Measurements from ENCODE around the gene BHLHE23.

BHLHE23 gene

DNA sequence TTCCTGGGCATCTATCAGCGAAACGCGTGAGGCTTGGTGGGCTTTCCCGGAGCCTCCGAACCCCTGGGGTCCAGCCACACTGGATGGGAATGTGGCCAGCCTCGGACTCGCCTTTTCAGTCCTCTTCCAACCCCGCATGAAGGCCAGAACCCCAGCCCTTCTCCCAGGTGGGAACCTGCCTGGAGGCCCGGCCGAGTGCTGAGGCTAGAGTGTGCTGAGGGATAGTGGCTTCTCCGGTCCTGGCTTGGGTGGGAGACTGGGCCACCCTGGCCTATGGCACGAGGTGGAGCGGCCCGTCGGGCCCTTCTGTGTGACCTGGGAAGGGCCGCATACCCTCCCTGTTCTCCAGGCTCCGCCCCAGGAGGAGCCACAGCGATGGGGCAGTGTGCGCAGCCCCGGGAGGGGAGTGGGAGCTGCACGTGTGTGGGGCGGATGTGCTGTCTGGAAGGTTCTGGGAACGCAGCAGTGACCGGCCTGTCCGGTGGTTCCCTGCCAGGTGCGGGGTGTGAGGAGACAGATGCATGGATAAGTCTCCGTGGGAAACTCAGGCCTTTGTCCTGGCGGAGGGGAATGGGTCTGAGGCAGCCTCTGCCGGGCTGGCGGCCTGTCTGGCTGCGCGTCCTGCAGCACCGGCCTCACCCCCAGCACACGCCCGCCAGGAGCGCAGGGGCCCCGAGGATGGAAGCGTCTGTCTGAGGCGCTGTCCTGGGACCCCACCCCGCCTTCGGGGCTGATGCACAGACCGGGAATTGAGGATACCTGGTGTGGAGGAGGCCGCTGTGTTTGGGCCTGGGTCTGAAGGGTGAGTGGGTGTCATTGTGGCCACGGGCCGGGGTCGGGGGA lies 1.1 kb upstream of the BHLHE23 start:
- DNase-seq: no peak

DNA sequence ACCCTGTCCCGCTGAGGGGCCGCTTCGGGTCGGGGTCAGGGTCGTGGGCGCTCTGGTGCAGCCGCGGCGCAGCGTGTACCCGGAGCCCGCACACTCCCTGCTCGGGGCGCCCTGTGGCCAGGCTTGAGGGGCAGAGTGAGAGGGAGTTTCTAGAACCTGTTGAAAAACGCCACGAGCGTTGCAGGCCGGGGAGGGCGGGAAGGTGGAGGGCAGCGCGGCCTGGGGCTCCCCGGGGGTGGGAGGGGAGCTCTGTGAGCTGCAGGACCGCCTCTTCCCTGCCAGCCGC lies 539 bp upstream of the BHLHE23 start:
- no peak for DNase-seq

DNA sequence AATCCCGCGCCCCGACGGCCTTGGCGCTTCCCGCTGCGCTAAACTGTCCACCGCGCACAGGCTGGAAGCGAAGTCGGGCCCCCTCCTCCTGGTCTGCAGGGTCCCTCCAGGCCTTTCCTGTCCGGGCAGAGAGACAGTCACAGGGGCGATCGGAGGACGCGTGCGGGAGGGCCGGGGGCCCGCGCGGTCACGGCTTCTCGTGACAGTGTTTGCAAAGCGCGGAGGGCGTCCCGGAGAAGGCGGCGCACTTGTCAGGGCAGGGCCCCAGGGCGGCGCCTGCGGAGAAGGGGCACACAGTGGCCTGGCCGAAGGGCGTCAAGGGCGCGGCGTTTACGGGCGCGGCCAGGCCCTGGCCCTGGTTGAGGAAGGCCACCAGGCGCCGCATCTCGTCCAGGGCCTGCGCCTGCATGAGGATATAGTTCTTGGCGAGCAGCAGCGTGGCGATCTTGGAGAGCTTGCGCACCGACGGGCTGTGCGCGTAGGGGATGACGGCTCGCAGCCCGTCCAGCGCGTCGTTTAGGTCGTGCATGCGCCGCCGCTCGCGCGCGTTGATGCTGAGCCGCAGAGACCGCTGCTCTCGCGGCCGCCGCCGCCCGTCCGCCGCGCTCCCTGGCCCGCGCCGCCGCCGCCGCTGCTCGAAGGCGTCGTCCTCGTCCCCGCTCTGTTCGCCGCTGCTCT lies 763 bp downstream of the BHLHE23 start:
- DNase-seq: no peak

DNA sequence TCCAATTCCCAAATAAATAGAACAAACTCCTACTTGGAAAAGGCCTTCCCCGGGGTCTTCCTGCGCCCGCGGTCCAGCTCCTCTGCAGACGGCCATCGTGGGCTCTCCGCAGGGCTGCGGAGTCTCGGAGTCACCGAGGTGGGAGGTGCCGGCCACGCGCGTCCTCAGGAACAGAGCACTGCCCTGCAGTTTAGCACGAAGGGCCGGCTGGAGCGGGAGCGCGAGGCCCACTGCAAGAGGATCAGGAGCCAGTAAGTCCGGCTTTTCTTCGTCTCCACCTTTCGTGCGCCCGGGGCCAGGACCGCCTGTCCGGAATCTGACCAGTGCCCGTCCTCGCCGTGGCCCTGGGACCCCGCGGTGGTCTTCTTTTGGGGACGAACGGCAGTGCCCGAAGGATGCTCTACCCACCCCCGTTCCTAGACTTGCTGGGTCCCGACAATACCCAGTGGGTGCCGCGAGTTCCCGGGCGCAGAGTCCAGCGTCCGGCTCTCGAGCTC lies 1.4 kb downstream of the BHLHE23 start:
- DNase-seq: no peak

DNA sequence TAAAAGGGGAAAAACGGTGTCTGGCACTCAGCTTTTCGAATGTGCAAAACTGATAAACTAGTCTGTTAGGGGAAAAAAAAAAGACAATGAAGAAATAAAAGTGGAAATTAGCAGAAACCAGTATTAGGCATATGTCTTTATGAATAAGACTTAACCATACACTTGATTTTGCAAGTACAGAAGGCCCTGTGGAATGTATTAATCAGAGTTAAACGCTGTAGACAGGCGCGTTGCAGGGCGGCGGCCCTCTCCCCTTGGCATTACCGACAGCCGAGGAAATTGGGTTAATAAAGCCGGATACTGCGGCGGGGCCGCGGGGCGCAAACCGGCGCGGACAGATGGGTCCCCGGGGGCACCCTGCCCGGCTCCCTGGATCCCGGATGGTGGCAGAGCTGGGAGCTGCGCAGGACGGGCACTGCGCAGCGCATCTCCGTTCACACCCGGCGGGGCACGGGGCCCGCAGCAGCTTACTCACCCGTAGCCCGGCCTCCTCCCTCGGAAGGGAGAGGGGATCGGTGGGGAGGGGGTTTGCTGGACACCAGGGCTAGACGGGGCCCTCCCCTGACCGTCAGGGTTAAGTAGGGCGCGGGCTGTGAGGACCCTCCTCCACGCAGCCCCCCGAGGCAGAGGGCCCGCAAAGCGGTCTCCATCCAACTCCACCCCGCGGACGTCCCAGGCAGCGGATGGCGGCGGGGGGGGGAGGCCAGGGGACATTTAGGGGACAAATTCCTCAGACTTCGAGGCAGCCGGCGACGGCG lies 2.0 kb downstream of the BHLHE23 start:
- DNase-seq: no peak

DNA sequence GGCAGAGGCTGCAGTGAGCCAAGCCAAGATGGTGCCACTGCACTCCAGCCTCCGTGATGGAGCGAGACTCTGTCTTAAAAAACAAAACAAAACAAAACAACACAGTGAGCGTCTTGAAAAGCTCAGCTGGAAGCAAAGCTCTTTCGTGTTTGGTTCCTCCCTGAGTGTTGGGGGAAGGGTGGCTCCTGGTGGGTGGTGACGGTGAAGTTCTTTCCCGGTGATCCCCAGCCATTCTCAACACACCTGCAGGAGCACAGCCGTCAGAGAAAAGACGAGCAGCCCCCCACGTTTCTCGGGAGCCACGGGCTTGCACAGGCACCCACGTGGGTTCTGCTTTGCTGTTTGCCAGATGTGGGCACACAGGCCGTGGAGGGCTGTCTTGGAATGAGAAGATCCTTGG lies 3.2 kb downstream of the BHLHE23 start:
- DNase-seq: no peak

DNA sequence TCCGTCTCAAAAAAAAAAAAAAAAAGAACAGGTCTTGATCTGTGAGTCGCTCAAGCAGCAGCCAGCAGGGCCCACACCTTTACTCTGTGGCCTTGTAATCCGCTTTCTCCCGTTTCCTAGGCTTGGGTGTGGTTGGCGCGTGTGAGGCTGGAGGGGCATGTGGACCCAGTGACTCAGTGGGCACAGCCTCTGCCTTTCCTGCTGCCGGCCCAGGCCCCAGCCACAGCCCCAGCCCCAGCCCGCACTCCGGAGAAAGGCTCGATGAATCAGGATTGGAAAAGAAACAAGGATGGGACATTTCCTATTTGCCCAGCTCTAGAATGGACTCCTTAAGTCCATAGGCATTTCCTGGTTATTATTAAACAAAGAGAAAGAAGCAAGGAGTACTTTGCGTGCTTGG lies 4.3 kb downstream of the BHLHE23 start:
- no peak for DNase-seq

DNA sequence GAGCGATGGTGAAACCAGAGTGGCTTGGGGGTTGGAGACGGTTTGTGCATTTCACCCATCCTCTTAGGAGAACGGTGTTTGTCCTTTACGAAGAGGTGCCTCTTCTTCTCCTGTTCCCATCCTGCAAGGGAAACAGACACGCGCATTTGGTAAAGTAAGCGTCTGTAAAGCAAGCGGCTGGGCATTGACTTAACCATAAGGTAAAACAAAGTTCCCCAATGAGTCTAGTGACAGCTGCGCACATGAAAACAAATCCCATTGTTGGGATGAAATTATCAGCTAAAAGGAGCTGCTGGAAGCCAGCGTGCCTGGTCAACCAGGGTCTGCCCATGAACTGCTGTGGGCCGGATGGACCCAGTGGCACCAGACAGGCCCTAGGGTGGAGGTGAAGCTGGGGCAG lies 5.8 kb downstream of the BHLHE23 start:
- DNase-seq: no peak

DNA sequence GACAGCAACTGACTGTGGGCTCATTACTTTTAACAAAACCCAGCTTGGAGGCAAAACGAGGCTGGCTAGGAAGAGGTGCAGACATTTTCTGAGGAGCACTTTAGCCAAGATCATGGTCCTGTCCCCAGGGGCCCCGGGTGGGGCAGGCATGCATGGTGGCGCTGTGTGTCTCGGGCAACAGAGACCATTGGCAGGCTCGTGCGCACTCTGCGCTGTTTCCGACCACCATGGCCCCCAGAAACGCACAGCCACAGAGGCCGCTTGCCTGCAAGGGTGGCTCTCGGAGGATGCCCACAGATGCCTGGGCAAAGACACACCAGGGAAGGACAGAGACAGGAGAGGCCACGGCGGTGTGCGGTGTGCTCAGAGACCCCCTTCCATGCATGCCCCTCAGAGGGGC lies 6.7 kb downstream of the BHLHE23 start:
- no peak for DNase-seq

DNA sequence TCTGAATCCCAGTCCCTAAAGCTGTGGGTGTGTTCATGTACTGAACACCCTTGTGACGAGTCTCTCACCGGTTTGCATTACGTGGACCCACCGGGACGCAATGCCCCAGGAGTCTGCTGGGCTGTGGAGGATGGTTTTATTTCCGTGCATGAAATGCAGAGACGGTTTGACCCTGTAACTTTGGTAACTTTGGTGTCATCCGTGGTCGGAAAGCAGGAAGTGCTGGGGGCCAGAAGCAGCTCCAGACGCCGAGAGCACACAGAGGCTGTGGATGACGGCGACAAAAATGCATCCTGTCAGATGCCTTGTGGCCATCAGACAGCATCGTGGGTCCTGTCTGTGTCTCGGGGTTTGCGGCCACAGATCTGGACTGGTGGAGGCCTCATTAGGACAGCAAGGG lies 7.2 kb downstream of the BHLHE23 start:
- no peak for DNase-seq

DNA sequence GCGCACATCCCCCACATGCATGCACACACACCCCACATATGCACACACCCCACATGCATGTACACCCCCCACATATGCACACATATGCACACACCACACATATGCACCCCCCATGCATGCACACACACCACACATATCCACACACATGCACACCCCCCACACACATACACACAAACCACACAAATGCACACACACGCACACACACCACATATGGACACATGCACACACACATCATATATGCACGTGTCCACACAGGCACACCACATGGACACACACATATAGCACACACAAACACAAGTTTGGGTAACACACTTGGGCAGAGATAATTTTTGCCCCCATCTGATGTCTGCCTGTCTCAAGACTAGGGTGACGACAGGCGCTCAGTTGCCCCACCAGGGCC lies 8.3 kb downstream of the BHLHE23 start:
- no peak for DNase-seq

DNA sequence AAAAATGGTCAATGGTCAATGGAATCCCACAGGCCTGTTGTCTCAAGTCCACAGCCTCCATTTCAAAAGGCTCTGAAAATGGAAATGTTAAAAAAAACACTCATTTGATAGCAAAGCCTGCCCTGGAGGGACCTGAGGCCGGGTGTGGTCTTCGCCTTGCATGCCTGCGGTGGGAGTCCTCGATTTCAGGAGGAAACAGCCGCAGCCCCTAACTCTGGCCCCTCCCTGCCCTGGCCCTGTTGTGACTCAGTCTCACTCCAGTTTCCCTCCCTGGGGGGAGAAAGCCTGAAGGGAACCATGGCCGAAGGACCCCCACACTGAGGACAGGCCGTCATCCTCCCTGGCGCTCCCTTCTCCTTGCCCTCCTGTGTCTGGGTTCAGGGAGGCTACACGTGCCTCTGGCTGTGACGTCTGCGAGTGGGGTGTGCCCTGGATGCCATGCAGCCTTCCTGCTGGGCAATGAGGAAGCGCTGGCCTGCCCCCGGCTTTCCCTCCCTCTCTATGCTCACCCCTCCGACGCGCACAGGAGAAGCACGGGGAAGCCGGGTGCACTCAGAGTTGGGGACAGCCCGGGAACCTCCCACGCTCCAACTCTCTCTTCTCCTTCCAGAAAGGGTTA lies 9.2 kb downstream of the BHLHE23 start:
- no peak for DNase-seq

DNA sequence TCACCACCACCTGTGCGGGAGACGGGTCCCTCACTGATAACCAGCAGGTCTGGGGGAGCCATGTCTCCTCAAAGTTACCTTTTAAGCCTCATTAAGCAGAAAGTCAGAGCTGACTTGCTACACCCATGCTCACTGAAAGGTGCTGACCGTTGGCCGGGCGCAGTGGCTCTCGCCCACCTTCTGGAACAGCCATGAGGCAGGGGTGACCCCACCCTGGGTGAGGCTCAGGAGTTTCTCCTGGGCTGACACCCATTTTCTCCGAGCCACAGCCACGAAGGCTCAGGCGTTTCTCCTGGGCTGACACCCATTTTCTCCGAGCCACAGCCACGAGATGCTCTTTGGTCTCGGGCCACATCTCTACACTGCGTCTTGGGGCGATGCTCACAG lies 10.2 kb downstream of the BHLHE23 start:
- no peak for DNase-seq

DNA sequence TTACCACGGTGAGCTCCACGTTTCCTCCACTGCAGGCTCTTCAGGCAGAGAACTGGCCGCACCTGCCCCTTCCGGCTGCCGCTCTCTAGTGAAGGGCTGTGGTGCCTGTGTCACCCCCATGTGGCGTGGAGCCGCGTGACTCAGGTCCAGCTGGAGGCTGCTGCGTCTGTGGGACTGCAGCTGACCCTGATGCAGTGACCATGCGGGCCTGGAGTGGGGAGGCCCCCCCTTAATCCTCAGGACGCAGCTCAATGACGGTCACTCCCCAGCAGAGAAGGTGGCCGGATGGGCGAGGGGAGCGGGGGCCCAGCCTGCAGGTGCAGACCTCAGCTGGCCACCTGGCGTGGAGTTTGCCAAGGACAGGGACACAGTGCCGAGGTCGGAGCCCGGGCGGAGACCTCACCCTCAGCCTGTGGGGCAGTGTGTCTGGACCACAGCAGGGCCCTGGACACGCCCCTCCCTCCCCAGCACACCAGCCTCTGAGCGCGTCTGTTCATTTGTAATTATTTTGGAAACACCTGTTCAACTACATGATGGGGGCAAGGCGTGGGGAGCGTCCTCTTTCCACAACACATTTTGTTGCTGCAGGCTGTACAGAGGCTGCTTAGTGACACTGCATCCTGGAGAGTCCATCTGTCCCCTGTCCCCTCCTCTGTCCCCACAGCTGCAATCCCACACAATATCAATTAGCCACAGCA lies 10.7 kb downstream of the BHLHE23 start:
- DNase-seq: no peak

DNA sequence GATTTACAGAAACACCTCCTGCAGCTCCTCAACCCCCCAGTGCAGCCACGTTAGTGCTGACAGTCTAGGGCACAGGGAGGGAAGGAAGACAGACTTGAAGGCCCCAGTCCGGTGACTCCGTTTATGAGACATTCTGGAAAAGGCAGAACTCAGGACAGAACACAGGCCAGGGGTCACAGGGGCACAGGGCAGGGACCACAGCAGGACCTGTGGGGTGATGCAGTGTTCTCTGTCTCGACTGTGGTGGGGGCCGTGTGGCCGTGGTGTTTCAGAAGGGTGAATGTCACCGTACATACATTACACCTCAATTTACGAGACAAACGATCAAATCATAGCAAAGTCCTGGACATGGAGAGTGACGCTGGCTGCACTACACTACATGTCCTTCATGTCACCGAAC lies 11.3 kb downstream of the BHLHE23 start:
- DNase-seq: no peak

DNA sequence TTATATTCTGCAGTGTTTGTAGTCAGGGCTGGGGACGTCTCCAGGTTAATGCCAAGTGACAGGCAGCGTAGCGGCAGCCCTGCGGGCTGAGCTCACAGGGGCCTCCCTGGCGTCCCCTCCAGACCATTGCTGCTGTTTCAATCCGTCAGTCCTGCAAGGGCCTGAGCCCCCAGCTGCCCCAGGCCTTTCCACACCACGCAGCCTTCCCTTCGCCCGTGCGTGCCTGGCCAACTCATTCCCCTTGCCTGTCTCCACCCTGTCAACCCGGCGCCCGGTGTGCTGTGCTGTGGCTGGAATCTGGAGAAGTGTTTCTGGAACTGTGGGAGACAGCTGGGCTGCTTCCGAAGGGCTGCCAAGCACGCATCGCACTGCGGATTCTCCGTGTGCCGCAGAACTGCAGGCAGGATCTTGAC lies 11.9 kb downstream of the BHLHE23 start:
- DNase-seq: no peak

DNA sequence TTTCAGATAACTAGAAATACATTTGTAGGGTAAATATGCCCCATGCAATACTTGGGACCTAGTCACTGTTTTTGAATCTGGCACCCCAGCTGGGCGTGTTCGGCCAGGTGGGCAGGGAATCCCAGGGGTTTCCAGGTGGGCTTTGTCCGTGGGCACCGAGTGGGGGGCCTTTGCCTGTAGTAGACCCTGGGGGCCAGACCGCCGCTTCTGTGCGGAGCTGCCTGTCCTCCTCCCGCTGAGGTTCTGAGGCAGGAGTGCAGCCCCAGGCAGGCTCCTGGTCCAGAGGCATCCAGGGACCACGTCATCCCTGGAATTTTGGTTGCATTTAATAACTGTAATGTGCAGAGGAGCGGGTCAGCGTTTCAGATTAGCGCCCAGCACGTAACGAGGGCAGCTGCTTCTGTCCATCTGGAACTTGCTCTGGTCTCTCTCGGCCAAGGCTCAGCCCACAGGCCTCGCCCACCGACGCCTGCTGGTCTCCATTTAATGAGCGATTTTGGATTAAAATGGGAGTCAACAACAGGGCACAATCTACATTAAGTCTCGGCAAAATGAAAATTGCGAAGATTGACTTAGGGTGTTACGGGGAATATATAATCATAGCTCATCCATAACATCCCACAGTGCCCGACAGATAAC lies 12.8 kb downstream of the BHLHE23 start:
- no peak for DNase-seq

DNA sequence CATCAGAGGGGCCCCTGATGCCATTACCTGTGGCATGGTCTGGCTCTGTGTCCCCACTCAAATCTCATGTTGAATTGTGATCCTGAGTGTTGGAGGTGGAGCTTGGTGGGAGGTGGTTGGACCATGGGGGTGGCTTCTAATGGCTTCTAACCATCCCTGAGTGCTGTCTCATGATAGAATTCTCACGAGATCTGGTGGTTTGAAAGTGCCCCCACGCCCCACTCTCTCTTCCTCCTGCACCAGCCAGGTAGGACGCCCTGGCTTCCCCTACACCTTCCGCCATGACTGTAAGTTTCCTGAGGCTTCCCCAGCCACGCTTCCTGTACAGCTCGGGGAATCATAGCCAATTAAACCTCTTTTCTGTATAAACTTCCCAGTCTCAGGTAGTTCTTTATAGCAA lies 14.9 kb downstream of the BHLHE23 start:
- DNase-seq: no peak

DNA sequence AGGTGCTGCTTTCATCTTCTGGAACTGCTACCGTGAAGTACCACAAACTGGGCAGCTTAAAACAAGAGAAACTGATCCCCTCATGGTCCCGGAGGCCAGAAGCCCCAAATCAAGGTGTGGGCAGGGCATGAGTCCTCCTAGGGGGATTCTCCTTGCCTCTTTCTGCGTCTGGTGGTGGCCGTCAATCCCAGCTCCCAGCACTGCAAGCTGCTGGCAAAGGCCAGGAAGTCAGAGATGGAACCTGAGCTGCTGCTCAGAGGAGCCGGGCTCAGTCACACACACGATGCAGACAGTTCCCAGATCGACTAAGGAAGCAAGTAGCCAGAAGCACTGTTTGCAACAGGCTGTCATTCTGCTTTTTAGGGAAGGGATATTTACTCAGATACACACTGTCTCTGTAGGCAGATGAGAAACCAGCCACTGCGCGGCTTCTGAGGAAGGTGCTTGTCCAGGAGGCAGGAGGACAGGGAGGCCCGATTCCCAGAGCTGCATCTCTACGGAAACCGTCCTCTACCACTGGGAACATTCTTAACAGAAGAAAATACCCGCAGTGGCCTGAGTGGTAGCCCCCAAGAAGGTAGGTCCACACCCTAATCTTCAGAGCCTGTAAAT lies 15.5 kb downstream of the BHLHE23 start:
- no peak for DNase-seq

DNA sequence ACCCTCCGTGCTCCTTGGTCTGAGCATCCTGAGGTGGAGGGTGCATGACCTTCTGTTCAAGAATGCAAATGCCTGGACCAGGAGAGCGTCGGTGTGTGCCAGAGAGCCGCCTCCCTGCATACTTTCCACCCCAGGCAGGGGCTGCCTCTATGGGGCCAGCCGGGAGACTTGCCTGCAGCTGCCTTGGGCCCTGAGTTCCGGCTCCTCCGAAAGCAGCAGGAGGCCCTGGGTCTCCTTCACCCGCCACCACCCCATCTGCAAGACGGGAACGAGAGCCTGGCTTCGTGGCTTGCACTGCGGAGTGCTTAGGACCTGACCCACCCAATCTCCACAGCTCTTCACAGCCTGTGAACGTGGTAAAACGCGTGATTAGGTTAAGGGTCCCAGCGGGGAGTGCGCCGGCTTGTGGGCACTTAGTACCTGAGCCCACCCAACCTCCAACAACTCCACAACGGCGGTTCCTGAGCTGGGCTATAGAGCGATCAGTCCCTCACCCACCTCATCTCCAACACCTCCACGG lies 16.4 kb downstream of the BHLHE23 start:
- DNase-seq: no peak

DNA sequence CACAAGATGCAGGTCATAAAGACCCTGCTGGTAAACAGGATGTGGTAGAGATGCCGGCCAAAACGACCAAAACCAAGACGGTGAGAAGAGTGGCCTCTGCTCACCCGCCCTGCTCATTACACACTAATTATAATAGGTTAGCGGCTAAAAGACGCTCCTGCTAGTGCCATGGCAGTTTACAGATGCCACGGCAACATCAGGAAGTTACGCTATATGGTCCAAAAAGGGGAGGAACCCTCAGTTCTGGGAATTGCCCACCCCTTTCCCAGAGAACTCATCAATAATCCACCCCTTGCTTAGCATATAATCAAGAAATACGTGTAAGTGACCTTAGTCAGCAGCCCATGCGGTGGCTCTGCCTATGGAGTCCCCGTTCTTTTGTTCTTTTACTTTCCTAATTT lies 17.6 kb downstream of the BHLHE23 start:
- no peak for DNase-seq

DNA sequence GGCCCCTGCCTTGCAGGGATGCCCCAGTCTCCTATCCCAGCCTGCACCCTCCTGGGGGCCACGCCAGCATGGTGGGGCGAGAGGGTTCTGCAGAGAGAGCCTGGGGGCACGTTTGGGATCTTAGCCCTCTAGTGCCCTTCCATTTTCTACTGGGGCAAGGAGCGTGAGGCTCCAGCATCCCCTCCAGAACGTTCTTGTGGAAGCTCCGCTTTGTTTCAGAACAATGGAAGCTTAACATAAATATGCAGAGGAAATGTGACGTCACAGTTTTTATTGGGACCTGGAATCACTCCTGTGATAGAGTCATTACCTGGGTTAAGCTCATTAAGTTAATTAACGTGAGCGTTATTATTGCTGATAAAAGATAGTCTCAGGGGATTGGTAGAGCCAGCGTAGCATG lies 19.6 kb downstream of the BHLHE23 start:
- no peak for DNase-seq

Data from 8988T (cell line).